Right lung (tissue), 5 donors: ENCODE data around the gene DYRK1A. TPM values are rescaled to one million over a fixed set of nuclear protein-coding genes. Genes with fewer than 3 reads are reported as not detected.

Experiments used
- DNase-seq, 2 donors: peaks; one replicate each; pipeline ENCODE4 v3.0.0-alpha.2; 2013
- polyA plus RNA-seq, 5 donors: library from polyadenylated mRNA; unstranded; fragments of 120-200 nt; gene quantifications; one replicate each; pipeline versions ENCODE4 v1.2.1 to v1.2.3, GENCODE V29; 2013; ENCODE audit warnings: inconsistent platforms in 1 of 5, low replicate concordance in 1 of 5; ENCODE audit not compliant: insufficient read length in 5 of 5, insufficient read depth in 1 of 5

DYRK1A gene
- polyA plus RNA-seq, 5 donors: 48.4 to 70.4 (median 67.2) TPM

DNA sequence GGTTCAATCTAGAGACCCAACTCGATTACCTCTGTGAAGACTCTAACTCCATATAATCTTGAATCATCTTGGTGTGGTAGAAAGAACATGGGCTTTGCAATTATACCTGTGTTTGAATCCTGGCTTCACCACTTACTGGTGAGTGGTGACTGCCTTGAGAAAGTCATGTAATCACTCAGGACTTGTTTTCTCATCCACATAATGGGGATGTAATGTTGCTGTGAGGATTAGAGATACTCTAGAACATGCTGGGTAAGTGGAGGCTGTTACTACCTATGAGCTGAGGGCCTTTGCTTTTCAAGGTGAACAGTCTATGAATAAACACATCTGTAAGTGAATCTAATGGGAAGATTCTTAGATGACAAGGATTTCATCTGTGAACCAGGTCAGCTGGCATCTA lies 2.6 kb upstream of the DYRK1A start:
- no peak for DNase-seq

DNA sequence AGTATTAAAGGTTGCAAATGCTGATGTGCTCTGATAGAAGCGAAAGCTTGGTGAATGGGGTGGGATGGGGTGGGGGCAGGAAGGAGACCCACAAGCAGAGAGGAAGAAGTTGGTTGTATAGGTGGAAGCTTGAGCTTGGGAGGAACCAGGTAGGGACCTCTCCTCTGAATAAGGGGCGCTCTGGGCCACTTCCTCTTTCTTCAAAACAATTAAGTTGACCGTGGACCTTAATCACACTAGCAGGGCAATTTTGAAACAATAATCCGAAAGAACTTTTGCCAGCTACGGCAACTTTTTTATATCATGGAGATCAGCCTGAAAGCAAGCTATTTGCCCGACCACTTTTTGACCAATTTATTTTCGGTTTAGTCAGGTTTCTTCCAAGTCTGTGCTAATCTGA lies 1.9 kb upstream of the DYRK1A start:
- no peak for DNase-seq

DNA sequence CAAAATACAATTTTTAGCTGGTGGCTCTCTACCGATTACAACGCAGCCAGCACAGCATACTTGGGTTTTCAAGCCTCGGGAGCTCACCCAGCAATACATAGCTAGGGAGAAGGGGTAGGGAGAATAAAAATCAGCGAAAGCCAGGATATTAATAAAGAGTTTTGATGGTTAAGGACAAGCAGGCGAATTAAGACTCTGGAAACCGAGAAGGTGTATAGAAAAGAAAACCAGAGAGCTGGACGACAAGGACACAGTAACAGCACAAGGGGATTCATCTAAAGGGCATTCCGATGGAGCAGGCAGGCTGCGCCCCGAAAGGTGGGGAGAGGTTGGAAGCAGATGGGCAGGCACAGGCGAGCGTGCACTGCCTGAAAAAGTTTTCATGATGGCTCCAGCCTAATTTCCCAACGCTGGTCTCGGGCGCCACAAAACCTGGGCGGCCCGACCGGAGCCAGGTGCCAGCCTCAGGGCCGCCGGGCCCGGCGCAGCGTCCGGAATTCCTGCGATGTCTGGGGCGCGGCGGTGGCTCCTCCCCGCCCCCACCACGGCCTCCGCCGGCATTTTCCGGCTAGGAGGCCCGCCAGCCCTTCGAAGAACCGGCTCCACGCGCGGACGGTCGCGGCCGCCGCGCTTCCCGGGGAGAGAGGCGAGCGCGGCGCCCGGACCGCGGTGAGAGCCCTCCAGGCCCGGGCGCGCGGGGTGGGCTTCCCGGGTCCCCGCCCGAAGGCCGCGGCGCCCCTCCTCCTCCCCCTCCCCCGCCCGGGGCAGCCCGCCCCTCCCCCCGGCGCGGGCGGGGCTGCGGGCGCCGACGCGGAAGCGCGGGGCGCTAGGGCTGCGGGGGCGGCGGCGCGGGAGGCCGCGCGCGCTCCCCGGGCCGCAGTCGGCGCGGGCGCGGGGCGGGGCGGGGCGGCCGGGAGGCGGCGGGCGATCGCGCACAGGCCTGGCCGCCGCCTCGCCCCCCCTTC lies 774 bp upstream of the DYRK1A start:
- DNase-seq: peak; percentile 73

DNA sequence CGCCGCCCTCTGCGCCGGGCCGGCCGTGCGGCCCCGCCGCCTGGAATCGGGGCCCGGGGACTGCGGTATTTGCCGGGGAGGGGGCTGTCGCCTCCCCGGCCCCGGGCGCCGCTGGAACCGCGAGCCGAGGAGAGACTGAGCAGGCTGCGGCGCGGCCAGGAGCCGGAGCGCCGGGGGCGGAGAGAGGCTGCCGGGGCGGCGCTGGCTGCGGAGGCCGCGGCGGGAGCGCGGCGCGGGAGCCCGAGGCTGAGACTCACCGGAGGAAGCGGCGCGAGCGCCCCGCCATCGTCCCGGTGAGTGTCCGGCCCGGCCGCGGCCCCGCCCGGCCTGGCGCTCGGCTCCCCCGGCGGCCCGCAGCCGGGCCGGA lies 746 bp downstream of the DYRK1A start:
- DNase-seq: no peak

DNA sequence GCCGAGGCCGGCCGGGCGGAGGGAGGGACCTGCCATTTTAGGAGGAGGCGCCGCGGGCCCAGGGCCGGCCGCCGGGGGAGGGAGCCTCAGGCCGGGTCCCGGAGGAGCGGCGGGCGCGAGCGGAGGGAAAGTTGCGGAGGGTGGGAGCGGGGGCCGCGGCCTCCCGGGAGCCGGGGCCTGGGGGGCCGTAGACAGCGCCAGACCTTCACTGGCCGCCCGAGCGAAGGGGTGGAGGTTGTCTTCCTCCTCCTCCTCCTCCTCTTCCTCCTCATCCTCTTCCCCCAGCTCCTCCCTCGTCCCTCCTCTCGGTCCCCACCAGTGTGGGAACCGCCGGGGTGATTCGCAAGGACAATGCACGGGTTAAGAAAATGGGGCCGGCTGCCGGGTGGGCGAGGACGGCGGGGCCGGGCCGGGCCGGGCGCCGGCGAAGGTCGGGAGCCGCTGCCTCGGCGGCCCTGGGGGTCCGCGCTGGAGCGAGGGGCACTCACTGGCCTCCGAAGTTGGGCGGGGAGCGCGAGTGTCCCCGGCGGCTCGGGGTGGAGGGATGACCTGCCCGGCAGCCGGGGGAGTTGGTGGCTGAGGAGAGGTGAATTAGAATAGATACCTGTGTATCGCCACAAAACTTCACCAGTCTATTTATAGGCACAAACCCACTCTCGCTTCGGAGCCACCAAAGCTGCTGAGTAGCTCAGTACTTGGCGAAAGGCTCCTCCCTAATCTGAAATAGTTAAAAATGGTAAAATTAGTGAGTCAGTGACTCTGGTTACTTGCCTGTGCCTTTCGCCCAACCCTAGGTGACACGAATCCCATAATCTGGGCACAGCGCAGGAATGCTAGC lies 1.3 kb downstream of the DYRK1A start:
- DNase-seq: peak; percentile 40 to 45

DNA sequence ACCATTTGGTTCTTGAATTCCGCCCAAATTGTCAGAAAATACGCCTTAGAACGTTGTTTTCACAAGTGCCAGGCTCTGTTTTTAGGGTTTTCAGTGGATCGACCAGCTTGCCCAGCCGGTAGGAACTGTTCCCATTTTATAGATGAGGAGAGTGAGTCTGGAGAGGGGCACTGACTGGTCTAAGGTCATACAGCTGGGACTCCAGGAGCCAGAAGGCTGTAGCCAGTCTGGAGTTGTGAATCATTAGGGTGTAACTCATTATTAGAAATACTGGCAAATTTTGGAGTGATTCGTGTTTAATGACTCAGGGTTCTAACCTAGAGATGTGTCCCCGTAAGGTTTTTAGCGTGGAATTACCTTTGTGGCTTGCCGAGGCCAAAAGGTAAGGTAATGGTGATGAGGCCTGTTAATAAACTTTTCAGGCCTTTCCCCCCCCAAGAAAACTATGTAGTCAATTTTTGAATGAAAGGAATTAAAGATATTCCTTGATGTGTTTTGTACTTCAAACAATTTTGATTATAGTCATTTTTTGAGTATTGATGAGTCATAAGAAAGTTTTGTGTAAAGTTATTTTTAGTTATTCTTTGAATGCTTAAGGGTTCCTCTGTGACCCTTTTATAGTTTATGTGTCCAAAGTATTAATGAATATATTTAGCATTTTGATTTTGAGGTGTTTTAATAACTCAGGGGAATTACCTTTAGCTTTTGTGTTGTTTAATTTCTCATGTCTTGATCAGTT lies 2.1 kb downstream of the DYRK1A start:
- DNase-seq: peak in 1 of 2 donors; percentile 31

DNA sequence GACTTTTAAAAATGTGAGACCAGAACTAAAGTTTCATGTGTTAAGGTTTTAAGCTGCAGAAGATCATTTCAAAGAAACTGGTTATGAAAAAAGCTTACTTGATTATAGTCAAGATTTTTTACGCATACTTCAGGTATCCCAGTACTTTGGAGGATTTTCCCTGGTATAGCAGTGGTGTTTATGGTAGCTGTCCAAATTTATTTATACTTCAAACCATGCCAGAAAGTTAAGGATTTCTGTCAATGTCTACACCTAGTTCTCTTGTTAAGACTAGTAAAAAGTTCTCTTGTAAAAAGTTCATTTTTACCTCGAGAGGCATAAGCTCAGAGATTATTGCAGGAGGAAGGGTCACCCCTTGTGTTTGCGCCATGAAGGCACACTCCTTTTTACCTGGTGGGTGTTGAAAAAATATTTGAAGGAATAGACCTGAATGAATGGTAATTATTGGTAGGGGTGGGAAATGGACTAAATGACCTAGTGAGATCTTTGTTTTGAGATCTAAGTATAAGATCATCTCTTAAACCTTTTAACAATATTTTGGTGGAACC lies 2.8 kb downstream of the DYRK1A start:
- DNase-seq: no peak

DNA sequence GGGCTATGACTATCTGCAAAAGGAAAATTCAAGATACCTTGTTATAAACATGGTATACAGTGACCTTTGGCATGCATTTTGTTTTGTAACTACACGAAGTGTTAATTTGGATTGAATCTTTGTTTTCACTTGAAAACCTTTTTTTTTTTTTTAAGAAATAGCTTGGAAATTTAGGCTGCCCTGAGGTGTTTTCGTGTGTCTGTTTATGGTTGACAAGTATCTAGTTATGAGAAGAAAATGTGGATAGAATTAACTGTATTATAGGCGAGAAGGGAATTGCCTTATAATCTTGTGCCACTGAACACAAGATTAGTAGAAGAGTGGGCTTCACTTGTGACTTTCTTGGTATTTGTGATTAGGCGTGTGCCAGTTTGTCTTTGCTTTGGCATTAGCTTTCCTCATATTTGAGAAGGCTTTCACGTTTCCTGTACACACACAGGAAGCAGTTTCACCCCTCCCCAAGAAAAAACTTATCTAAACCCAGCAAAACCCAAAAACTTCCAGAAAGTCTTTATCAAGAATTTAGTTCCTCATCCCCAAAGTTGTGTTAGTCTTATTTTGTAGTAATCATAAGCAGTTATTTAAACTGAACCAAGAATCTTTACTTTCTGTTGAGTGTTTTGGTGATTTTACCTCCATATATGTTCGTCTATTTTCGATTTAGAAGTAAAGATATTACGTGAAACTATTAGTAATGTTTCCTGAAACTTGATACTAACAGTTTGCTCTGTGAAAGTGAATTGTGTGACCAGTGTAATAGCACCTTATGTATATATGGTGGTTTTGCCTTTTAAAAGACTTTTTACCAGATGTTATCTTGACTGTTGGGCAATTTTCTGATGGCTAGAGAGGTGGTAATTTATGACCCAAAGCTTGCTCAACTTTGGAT lies 3.8 kb downstream of the DYRK1A start:
- DNase-seq: peak in 1 of 2 donors; percentile 31

DNA sequence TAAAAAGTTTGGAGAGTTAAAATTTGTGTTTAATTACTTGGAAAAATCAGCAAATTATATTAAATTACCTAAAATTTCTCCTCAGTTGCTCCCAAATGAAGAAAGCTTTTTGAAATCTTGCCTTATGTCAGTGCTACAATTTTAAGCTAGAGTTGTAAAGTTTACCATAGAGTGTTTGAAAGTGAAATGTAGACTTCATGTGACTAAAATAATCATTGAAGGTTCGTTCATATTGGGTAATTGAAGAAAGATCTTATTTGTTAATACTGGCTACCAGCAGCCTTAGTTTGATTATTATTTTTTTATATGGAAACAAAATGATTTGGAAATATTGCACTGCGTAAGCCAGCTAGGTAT lies 4.4 kb downstream of the DYRK1A start:
- no peak for DNase-seq

DNA sequence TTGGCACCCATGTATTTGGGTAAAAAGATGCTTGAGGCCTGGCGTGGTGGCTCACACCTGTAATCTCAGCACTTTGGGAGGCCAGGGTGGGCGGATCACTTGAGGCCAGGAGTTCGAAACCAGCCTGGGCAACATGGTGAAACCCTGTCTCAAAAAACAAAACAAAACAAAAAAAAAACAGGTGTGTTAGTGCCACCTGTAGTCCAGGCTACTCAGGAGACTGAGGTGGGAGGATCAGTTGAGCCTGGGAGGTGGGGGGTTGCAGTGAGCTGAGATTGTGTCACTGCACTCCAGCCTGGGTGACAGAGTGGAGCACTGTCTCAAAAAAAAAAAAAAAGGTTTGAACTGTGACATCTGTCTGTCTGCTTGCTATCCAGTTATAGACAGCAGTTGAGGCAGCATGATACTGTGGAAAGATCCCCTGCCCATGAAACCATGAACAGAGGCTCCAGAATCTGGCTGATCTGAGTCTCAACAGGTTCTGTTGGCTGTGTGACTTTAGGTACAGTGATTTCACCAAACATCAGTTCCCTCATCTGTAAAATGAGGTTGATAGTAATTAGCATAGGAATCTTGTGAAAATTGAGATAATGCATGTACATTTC lies 5.7 kb downstream of the DYRK1A start:
- DNase-seq: no peak

DNA sequence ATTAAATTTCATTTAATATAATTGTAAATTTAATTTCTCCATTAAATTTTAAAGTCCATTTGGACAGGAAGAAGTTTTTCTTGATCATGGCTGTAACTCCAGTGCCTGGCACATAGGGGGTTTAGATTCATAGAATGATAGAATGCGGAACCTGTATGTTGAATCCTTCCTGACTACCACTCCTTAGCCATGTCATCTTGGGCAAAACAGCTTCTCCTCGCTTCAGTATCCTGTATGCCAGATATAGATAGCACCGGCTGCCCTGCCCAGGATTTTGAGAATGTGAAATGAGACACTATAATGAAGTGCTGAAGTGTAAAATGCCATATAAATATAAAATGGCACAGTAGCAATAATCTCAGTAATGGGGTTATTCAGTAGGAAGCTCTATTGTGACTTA lies 6.4 kb downstream of the DYRK1A start:
- no peak for DNase-seq

DNA sequence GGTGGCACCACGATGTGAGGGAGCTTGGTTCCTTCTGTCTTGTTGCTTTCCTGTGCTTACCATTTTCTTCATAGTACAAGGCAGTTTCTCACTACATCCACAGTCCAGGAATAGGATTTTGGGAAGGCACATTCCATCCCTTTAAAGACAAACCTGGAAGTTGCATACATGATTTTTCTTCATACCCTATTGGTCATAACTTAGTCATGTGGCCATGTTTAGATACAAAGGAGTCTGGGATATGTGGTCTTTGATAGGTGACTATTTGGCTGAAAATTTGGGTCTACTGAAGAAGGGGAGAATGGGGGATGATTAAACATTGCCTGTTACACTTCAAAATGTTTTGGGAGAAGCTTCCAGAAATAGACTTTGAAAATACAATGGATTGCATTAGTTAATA lies 7.0 kb downstream of the DYRK1A start:
- DNase-seq: no peak

DNA sequence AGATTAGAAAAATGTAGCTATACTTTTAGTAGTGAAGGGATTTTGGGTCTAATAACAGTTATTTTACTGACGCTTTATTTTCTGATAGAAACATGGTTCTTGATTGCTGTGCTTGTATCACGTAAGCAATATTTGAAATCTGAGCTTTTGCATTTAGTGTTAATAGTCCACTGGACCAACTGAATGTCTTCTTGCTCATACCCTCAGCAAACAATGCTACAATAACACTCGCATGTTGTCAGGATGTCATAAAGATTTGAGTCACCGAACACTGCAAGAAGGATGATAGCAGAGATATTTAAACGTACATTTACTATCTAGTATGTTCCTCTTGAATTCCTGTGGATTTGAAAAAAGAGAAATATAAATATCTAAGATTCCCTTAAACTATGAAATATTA lies 7.5 kb downstream of the DYRK1A start:
- no peak for DNase-seq

DNA sequence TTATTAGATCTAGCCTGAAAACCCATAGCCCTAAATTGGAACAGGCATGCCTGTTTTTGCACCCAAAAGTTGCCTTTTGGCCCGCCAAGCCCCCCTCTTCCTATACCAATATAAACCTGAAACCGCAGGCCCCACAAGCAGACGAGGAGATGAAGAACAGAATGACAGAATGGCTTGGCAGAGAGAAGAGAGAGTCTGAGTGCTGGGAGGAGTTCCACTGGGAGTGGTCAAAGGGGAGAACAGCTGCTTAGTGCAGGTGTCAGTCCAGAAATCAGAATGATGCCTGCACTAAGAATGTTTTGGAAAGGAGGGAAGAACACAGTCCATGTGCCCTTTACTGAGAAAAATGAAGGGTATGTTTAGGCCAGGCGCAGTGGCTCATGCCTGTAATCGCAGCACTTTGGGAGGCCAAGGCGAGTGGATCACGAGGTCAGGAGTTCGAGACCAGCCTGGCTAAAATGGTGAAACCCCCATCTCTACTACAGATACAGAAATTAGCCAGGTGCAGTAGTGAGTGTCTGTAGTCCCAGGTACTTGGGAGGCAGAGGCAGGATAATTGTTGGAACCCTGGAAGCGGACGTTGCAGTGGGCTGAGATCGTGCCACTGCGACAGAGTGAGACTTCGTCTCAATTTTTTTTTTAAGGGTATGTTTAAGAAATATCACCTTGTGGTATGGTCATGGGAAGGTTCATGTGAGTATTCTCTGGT lies 9.4 kb downstream of the DYRK1A start:
- DNase-seq: no peak

DNA sequence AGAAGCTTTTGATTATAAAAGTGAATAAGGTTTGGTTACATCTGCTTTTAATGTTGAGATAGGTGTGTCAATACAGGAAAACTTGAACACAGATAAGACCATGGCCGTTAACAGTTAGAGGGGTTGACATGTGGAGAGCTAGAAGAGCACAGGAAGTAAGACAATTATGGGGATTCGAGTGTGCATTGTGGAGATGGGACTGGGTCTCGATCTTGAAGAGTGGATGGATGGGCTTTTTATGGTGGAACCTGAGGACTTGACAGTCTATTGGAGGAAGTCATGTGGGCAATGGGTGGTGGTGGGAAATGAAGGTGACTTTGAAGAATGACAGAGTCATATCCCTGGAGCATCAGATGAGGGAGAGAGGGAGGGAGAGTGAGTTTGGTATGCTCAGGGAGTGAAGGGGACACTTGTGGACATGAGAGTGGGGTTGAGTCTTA lies 12.1 kb downstream of the DYRK1A start:
- no peak for DNase-seq

DNA sequence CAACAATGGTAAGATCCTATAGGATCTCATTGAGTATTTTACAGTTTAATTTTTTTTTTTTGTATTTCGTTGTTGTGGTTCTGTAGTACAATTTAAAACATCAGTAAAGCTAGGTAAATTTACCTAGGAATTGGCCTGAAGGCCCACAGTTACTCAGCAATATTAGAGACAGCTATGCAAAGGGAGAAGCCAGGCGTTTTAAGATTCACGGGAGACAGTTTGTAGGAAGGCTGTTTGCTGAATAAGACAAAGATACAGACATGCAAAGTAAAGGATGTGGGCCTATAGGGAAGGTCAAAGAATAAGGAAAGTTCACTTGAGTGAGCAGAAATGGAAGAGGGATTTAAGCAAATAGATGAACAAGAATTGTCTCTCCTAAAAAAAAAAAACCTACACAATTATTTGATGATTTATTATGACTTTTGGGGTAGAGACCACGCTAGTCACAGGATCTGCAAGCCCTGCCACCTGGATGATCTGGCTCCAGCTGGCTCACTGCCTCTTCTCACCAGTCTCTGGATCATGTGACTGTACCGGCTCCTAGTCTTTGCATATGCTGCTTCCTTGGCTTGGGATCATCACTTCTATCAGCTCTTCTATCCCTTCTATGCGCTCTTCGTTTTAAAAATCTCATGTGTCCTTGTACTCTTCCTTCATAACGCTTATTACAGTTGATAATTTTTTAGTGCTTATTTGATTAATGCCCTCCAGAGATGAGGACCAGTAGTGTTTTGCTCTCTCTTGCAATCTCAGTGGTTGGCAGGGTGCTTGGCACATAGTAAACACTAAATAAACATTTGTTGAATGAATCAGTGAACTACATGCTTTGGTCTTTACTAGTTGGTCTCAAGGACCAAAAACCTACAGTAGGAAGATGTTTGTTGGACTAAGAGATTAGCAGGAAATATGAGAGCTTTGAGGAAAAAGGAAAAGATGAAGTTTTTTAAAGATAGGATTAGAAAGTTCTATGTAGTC lies 14.1 kb downstream of the DYRK1A start:
- no peak for DNase-seq

DNA sequence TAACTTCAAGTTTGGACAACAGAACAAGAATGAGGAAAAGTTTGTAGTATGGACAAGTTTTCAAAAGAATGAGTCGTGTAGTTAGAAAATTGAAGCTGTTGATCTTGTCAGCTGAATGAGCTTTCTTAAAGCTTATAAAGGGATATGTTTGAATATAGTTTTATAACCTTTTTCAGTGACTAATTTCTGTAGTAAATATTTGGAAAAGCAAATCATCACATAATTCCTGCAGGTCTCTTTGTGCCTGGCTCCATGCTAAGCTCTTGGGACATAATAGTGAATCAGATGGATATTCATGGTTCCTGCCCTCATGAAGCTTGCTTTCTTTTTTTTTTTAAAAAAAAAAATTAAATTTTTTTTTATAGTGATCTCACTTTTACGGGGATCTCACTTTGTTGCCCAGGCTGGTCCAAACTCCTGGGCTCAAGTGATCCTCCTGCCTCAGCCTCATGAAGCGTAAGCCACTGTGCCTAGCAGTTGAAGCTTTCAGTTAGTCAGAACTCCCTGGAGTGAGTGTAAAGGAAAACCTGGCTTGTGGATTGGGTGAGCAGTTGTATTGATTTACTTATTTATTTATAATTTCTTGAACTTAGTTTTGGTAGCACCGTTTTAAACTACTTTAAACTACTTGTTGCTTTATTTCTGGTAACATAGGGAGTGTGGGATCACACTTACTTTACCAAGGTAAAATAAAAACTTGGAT lies 15.5 kb downstream of the DYRK1A start:
- no peak for DNase-seq

DNA sequence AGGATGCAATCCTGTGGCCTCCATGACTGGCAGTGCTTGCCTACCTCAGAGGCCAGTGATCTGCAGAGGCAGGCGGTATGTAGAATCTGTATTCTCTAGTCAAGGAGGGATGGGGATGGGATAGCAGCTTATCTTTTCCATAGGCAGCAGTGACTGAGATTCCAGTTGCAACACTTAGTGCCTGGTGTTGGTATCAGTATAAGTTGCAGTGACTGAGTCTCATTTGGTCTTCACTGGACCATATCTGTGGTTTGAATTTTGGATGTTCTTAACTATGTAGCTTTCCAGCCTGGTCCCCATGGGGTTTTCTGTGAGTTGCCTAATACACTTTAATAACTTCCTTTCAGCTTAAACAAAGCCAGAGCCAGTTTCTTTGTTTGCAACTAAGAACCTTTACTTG lies 16.5 kb downstream of the DYRK1A start:
- no peak for DNase-seq
